Measurements from ENCODE around the gene KCNH6. TPM values are rescaled to one million over a fixed set of nuclear protein-coding genes. Genes with fewer than 3 reads are reported as not detected.

The KCNH6 gene
- total and polyA plus RNA-seq, 9 of the 15 experiments (the other 6 are each of a cell fraction or from before 2014, with no cell fraction given) = not detected

DNA sequence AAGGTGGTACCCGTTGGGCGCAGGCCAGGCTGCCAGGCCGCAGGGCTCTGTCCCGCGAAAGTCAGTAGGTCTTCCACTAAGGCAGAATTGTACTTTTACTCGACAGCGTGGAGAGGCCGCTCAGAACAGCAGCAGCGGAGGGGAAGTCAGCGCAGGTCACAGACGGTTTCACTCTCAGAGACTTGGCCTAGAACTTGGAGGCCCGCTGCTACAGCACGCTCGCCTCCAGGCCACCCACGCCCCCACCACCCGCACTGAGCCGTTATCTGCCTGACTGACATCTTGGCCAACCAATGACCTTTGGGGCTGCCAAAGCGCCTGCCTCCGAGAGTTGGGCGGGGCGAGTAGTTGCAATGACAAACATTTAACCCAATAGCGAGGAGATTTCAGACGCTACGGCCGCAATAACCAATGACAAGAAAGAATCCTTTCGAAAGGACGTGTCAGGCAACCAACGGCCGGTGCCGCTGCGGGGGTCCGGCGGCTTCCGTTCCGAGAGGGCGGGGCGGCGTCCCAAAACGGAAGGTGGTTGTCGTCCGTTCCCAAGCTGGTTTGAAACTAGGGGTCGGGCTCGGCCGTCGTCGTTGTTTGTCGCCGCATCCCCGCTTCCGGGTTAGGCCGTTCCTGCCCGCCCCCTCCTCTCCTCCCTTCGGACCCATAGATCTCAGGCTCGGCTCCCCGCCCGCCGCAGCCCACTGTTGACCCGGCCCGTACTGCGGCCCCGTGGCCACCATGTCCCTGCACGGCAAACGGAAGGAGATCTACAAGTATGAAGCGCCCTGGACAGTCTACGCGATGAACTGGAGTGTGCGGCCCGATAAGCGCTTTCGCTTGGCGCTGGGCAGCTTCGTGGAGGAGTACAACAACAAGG is 27.0 kb downstream of the KCNH6 start, which contains the start of gene DCAF7 (continued):
- TF ChIP-seq, protein P1, sequence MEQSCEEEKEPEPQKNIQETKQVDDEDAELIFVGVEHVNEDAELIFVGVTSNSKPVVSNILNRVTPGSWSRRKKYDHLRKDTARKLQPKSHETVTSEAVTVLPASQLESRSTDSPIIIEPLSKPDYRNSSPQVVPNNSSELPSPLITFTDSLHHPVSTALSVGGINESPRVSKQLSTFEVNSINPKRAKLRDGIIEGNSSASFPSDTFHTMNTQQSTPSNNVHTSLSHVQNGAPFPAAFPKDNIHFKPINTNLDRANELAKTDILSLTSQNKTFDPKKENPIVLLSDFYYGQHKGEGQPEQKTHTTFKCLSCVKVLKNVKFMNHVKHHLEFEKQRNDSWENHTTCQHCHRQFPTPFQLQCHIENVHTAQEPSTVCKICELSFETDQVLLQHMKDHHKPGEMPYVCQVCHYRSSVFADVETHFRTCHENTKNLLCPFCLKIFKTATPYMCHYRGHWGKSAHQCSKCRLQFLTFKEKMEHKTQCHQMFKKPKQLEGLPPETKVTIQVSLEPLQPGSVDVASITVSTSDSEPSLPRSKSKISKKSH (CRISPR knock-in tag; IDR thresholded peaks at IDR 0.05) = no peak
- TF ChIP-seq, protein P2, sequence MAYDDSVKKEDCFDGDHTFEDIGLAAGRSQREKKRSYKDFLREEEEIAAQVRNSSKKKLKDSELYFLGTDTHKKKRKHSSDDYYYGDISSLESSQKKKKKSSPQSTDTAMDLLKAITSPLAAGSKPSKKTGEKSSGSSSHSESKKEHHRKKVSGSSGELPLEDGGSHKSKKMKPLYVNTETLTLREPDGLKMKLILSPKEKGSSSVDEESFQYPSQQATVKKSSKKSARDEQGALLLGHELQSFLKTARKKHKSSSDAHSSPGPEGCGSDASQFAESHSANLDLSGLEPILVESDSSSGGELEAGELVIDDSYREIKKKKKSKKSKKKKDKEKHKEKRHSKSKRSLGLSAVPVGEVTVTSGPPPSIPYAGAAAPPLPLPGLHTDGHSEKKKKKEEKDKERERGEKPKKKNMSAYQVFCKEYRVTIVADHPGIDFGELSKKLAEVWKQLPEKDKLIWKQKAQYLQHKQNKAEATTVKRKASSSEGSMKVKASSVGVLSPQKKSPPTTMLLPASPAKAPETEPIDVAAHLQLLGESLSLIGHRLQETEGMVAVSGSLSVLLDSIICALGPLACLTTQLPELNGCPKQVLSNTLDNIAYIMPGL (CRISPR knock-in tag; IDR thresholded peaks at IDR 0.05) = no peak
- peak; percentile 79 for TF ChIP-seq L3MBTL2 (IDR thresholded peaks at IDR 0.05)
- no peak for TF ChIP-seq NONO (IDR thresholded peaks at IDR 0.05; ENCODE audit: low read depth in 2 of 2, low read length in 1 of 2)
- TF ChIP-seq ZNF584 (CRISPR knock-in tag; IDR thresholded peaks at IDR 0.05; ENCODE audit: low read depth) = 0 out of 2 replicates have a peak, but pooled peaks have one; percentile 40
- TF ChIP-seq, protein P3, sequence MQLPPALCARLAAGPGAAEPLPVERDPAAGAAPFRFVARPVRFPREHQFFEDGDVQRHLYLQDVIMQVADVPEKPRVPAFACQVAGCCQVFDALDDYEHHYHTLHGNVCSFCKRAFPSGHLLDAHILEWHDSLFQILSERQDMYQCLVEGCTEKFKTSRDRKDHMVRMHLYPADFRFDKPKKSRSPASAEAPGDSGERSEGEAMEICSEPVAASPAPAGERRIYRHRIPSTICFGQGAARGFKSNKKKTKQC (CRISPR knock-in tag; IDR thresholded peaks at IDR 0.05) = peak; percentile 56
- no peak for TF ChIP-seq SMAD2 (IDR thresholded peaks at IDR 0.05; ENCODE audit: low read depth, low read length)
- TF ChIP-seq, protein P4, sequence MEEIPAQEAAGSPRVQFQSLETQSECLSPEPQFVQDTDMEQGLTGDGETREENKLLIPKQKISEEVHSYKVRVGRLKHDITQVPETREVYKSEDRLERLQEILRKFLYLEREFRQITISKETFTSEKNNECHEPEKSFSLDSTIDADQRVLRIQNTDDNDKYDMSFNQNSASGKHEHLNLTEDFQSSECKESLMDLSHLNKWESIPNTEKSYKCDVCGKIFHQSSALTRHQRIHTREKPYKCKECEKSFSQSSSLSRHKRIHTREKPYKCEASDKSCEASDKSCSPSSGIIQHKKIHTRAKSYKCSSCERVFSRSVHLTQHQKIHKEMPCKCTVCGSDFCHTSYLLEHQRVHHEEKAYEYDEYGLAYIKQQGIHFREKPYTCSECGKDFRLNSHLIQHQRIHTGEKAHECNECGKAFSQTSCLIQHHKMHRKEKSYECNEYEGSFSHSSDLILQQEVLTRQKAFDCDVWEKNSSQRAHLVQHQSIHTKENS (CRISPR knock-in tag; IDR thresholded peaks at IDR 0.05) = no peak
- no peak for TF ChIP-seq ZNF143 (CRISPR knock-in tag; IDR thresholded peaks at IDR 0.05)
- TF ChIP-seq, protein P5, sequence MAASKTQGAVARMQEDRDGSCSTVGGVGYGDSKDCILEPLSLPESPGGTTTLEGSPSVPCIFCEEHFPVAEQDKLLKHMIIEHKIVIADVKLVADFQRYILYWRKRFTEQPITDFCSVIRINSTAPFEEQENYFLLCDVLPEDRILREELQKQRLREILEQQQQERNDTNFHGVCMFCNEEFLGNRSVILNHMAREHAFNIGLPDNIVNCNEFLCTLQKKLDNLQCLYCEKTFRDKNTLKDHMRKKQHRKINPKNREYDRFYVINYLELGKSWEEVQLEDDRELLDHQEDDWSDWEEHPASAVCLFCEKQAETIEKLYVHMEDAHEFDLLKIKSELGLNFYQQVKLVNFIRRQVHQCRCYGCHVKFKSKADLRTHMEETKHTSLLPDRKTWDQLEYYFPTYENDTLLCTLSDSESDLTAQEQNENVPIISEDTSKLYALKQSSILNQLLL (CRISPR knock-in tag; IDR thresholded peaks at IDR 0.05; ENCODE audit: borderline replicate concordance) = no peak
- TF ChIP-seq, protein P6, sequence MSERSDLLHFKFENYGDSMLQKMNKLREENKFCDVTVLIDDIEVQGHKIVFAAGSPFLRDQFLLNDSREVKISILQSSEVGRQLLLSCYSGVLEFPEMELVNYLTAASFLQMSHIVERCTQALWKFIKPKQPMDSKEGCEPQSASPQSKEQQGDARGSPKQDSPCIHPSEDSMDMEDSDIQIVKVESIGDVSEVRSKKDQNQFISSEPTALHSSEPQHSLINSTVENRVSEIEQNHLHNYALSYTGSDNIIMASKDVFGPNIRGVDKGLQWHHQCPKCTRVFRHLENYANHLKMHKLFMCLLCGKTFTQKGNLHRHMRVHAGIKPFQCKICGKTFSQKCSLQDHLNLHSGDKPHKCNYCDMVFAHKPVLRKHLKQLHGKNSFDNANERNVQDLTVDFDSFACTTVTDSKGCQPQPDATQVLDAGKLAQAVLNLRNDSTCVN (CRISPR knock-in tag; IDR thresholded peaks at IDR 0.05) = no peak
- TF ChIP-seq CEBPB (tag; IDR thresholded peaks at IDR 0.05) = no peak
- TF ChIP-seq RBM22 (IDR thresholded peaks at IDR 0.05; ENCODE audit: low read depth, low read length, poor library complexity, severe bottlenecking) = no peak
- TF ChIP-seq, protein P7, sequence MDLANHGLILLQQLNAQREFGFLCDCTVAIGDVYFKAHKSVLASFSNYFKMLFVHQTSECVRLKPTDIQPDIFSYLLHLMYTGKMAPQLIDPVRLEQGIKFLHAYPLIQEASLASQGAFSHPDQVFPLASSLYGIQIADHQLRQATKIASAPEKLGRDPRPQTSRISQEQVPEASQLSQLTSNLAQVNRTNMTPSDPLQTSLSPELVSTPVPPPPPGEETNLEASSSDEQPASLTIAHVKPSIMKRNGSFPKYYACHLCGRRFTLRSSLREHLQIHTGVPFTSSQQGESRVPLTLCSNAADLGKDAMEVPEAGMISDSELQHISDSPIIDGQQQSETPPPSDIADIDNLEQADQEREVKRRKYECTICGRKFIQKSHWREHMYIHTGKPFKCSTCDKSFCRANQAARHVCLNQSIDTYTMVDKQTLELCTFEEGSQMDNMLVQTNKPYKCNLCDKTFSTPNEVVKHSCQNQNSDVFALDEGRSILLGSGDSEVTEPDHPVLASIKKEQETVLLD (IDR thresholded peaks at IDR 0.05) = no peak
